ENCODE measurements around the gene MEI4.

DNA sequence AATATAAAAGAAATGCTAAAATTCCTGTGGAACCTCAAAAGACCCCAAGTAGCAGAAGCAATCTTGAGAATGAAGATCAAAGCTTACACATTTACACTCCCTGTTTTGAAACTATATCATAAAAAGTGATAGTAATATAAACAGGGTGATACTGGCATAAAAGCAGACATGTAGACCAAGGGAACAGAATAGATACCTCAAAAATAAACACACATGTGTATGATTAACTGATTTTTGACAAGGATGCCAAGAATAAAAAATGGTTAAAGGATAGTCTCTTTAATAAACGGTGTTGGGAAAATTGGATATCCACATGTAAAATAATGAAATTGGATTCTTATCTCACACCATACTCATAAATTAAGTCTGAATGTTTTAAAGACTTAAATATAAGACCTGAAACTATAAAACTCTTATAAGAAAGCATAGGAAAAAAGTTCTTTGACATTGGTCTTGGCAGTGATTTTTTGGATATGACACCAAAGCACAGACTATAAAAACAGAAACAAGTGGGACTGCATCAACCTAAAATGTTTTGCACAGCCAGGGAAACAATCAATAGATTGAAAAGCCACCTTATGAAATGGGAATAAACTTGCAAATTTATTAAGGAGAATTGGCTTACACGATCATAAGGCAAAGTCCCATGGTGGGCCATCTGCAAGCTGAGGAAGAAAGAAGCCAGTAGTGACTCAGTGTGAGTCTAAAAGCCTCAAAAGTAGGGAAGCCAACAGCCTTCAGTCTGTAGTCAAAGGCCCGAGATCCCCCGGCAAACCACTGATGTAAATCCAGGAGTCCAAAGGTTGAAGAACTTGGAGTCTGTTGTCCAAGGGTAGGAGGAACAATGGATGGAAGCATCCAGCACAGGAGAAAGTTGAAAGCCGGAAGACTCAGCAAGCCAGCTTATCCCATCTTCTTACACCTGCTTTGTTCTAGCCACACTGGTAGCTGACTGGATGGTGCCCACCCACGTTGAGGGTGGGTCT is 144.3 kb downstream of the MEI4 start:
- TF ChIP-seq, protein P1, sequence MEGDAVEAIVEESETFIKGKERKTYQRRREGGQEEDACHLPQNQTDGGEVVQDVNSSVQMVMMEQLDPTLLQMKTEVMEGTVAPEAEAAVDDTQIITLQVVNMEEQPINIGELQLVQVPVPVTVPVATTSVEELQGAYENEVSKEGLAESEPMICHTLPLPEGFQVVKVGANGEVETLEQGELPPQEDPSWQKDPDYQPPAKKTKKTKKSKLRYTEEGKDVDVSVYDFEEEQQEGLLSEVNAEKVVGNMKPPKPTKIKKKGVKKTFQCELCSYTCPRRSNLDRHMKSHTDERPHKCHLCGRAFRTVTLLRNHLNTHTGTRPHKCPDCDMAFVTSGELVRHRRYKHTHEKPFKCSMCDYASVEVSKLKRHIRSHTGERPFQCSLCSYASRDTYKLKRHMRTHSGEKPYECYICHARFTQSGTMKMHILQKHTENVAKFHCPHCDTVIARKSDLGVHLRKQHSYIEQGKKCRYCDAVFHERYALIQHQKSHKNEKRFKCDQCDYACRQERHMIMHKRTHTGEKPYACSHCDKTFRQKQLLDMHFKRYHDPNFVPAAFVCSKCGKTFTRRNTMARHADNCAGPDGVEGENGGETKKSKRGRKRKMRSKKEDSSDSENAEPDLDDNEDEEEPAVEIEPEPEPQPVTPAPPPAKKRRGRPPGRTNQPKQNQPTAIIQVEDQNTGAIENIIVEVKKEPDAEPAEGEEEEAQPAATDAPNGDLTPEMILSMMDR (IDR thresholded peaks at IDR 0.05): no peak
- TF ChIP-seq POLR2A (IDR thresholded peaks at IDR 0.05): no peak
